H1 (cell line): Measurements from ENCODE around the gene ZNF180. TPM values are rescaled to one million over a fixed set of nuclear protein-coding genes. Genes with fewer than 3 reads are reported as not detected.

Experiments
- CTCF ChIA-PET: fragments of 300-600 bp; sonication (Branson Sonifier 250); formaldehyde crosslinking; loops from one replicate; lab custom pipeline; 2021; ENCODE audit not compliant: partially characterized antibody; lab: Charles Lee
- POLR2A ChIA-PET: fragments of 300-600 bp; sonication (Branson Sonifier 250); formaldehyde crosslinking; loops from one replicate; lab custom pipeline; 2021; ENCODE audit warnings: inconsistent platforms; ENCODE audit not compliant: partially characterized antibody; lab: Charles Lee
- DNase-seq, 2 experiments: peaks; one replicate each; pipeline versions ENCODE4 v3.0.0 to v3.0.0-alpha.2; 2010 to 2022; ENCODE audit warnings: low spot score in 2 of 2, low read depth in 1 of 2, mixed read lengths in 1 of 2
- FAIRE-seq: peaks from 2 replicates; lab custom pipeline; 2011; peaks lifted over from hg19 to GRCh38; lab: Jason Lieb, UNC
- H2AFZ ChIP-seq: 2 replicates; pipeline ENCODE4 v1.8.1; 2012; ENCODE audit warnings: low read length, inconsistent platforms
- H2AK5ac ChIP-seq: 2 replicates; pipeline ENCODE4 v1.6.1; 2013; ENCODE audit warnings: low read depth, low read length
- H2BK120ac ChIP-seq: replicated peaks from 2 replicates; pipeline ENCODE3; 2013; ENCODE audit warnings: low read depth, low read length, inconsistent platforms
- H2BK12ac ChIP-seq: 2 replicates; pipeline ENCODE4 v1.6.1; 2013; ENCODE audit warnings: low read depth, low read length
- H2BK15ac ChIP-seq: 2 replicates; pipeline ENCODE4 v1.6.1; 2013; ENCODE audit warnings: low read length
- H2BK20ac ChIP-seq: 2 replicates; pipeline ENCODE4 v1.6.1; 2013; ENCODE audit warnings: low read length
- H2BK5ac ChIP-seq: 2 replicates; pipeline ENCODE4 v1.6.1; 2013; ENCODE audit warnings: low read depth, low read length
- H3K14ac ChIP-seq: 2 replicates; pipeline ENCODE4 v1.6.1; 2013; ENCODE audit warnings: inconsistent platforms; ENCODE audit not compliant: insufficient read length
- H3K18ac ChIP-seq: 2 replicates; pipeline ENCODE4 v1.6.1; 2013; ENCODE audit warnings: low read length; ENCODE audit errors: extremely low read depth
- H3K23ac ChIP-seq: 2 replicates; pipeline ENCODE4 v1.6.1; 2013; ENCODE audit warnings: inconsistent platforms; ENCODE audit not compliant: insufficient read length
- H3K23me2 ChIP-seq: 2 replicates; pipeline ENCODE4 v1.6.1; 2013; ENCODE audit warnings: low read depth, low read length
- H3K27ac ChIP-seq: 2 replicates; pipeline ENCODE4 v1.6.1; 2011; ENCODE audit warnings: low read depth, low read length, inconsistent platforms
- H3K27me3 ChIP-seq, 4 experiments: replicated peaks in 1 of 4; 1 replicate in 1 of 4; 2 replicates in 3 of 4; pipeline versions ENCODE4 v1.6.1 to v1.8.1; 2011 to 2013; ENCODE audit warnings: low read length in 3 of 4, mild to moderate bottlenecking in 3 of 4, inconsistent platforms in 2 of 4, mixed read lengths in 2 of 4, moderate library complexity in 1 of 4; ENCODE audit not compliant: control insufficient read depth in 3 of 4, insufficient read depth in 3 of 4; ENCODE audit errors: extremely low read depth in 1 of 4
- H3K36me3 ChIP-seq, 4 experiments: 2 replicates each; pipeline versions ENCODE4 v1.6.1 to v1.8.1; 2011 to 2013; ENCODE audit warnings: mild to moderate bottlenecking in 4 of 4, low read length in 3 of 4, moderate library complexity in 2 of 4, control low read depth in 1 of 4, inconsistent platforms in 1 of 4; ENCODE audit not compliant: insufficient read depth in 4 of 4, control insufficient read depth in 2 of 4
- H3K4ac ChIP-seq: replicated peaks from 2 replicates; pipeline ENCODE3; 2013; ENCODE audit warnings: low read length, low read depth, mixed read lengths, inconsistent platforms; ENCODE audit not compliant: insufficient read length
- H3K4me1 ChIP-seq, 4 experiments: replicated peaks in 1 of 4; 1 replicate in 1 of 4; 2 replicates in 3 of 4; pipeline versions ENCODE4 v1.6.1 to v1.8.1; 2011 to 2013; ENCODE audit warnings: low read length in 3 of 4, inconsistent platforms in 2 of 4, mixed read lengths in 1 of 4; ENCODE audit not compliant: insufficient read depth in 4 of 4, control insufficient read depth in 3 of 4
- H3K4me2 ChIP-seq, 2 experiments: 2 replicates each; pipeline versions ENCODE4 v1.6.1 to v1.8.1; 2011 to 2013; ENCODE audit warnings: low read depth in 2 of 2, low read length in 2 of 2, control low read depth in 1 of 2, inconsistent platforms in 1 of 2, mild to moderate bottlenecking in 1 of 2; ENCODE audit not compliant: insufficient read depth in 1 of 2
- H3K4me3 ChIP-seq, 4 experiments: fragments of 200-600, 300-600 bp in 1 of 4; sonication (generic), shearing (Covaris generic), sonication (Bioruptor Twin) in 1 of 4; 2 replicates each; pipeline versions ENCODE4 v1.5.1 to v1.8.1; 2011 to 2016; ENCODE audit warnings: low read length in 4 of 4, low read depth in 3 of 4, control low read depth in 2 of 4, inconsistent platforms in 2 of 4, mild to moderate bottlenecking in 2 of 4, mixed read lengths in 1 of 4, moderate library complexity in 1 of 4; ENCODE audit not compliant: insufficient read depth in 2 of 4; ENCODE audit errors: extremely low read depth in 1 of 4
- H3K56ac ChIP-seq: replicated peaks from 2 replicates; pipeline ENCODE3; 2013; ENCODE audit warnings: low read depth, mild to moderate bottlenecking, mixed read lengths, low read length, inconsistent platforms; ENCODE audit not compliant: insufficient read length
- H3K79me1 ChIP-seq: 2 replicates; pipeline ENCODE4 v1.6.1; 2013; ENCODE audit warnings: low read depth, low read length, control low read depth
- H3K79me2 ChIP-seq, 2 experiments: 2 replicates each; pipeline versions ENCODE4 v1.6.1 to v1.8.1; 2012 to 2013; ENCODE audit warnings: low read length in 2 of 2, mild to moderate bottlenecking in 2 of 2, inconsistent platforms in 1 of 2; ENCODE audit not compliant: insufficient read depth in 2 of 2, control insufficient read depth in 1 of 2
- H3K9ac ChIP-seq, 4 experiments: replicated peaks in 1 of 4; 1 replicate in 1 of 4; 2 replicates in 3 of 4; pipeline versions ENCODE4 v1.6.1 to v1.8.1; 2011 to 2013; ENCODE audit warnings: low read depth in 3 of 4, low read length in 3 of 4, control low read depth in 2 of 4, mild to moderate bottlenecking in 2 of 4, moderate library complexity in 2 of 4, inconsistent platforms in 1 of 4; ENCODE audit errors: extremely low read depth in 1 of 4
- H3K9me3 ChIP-seq, 2 experiments: 2 replicates each; pipeline versions ENCODE4 v1.6.1 to v1.8.1; 2012 to 2013; ENCODE audit warnings: mild to moderate bottlenecking in 2 of 2, moderate library complexity in 2 of 2, control low read depth in 1 of 2, inconsistent platforms in 1 of 2, low read depth in 1 of 2, low read length in 1 of 2, mixed read lengths in 1 of 2; ENCODE audit not compliant: insufficient read depth in 2 of 2
- H4K20me1 ChIP-seq, 2 experiments: replicated peaks in 1 of 2; 2 replicates each; pipeline versions ENCODE3 to v1.8.1; 2011 to 2013; ENCODE audit warnings: inconsistent platforms in 2 of 2, low read length in 2 of 2, mild to moderate bottlenecking in 1 of 2; ENCODE audit not compliant: insufficient read depth in 2 of 2, control insufficient read depth in 1 of 2
- H4K5ac ChIP-seq: 2 replicates; pipeline ENCODE4 v1.6.1; 2013; ENCODE audit warnings: low read length, low read depth, mixed read lengths, inconsistent platforms; ENCODE audit not compliant: insufficient read length
- H4K8ac ChIP-seq: 2 replicates; pipeline ENCODE4 v1.8.0; 2013; ENCODE audit warnings: mild to moderate bottlenecking, moderate library complexity, low read length, inconsistent platforms; ENCODE audit not compliant: insufficient read depth; ENCODE audit errors: extremely low read depth
- H4K91ac ChIP-seq: replicated peaks from 2 replicates; pipeline ENCODE3; 2013; ENCODE audit warnings: low read length, mixed read lengths, inconsistent platforms; ENCODE audit not compliant: insufficient read length
- POU5F1 ChIP-seq: IDR thresholded peaks from 2 replicates; pipeline ENCODE4 v1.6.1; 2011; ENCODE audit warnings: low read depth, mild to moderate bottlenecking, low read length, moderate library complexity
- RXRA ChIP-seq: IDR thresholded peaks from 2 replicates; pipeline ENCODE4 v1.6.1; 2011; ENCODE audit warnings: low read depth, mild to moderate bottlenecking, low read length, moderate library complexity; ENCODE audit not compliant: insufficient read depth
- SP2 ChIP-seq: IDR thresholded peaks from 2 replicates; pipeline ENCODE4 v1.6.1; 2012; ENCODE audit warnings: mild to moderate bottlenecking, low read length, inconsistent platforms
- TBP ChIP-seq: IDR thresholded peaks from 2 replicates; pipeline ENCODE4 v1.6.1; 2011; ENCODE audit warnings: low read depth, low read length, improper control_type of control experiment
- WGBS, 2 experiments: shearing (Covaris generic) in 1 of 2; methylation state at CpG; one replicate each; pipeline versions ENCODE4 v1.1.6 to v1.1.7; 2013 to 2015; ENCODE audit warnings: low lambda C conversion rate in 2 of 2, mixed read lengths in 2 of 2, inconsistent platforms in 1 of 2, low coverage in 1 of 2, missing lambda C conversion rate in 1 of 2; ENCODE audit not compliant: insufficient replicate concordance in 2 of 2, insufficient coverage in 1 of 2, insufficient read length in 1 of 2; ENCODE audit errors: extremely low coverage in 1 of 2, missing lambda C conversion rate in 1 of 2; 5-methylcytosine and 5-hydroxymethylcytosine counted together
- polyA plus RNA-seq, 7 experiments: library from polyadenylated mRNA; depleted of rRNA in 3 of 7; stranded (reverse) in 5 of 7; unstranded in 2 of 7; fragments of >200 nt in 5 of 7; fragments of 200-250 nt in 2 of 7; gene quantifications; 1 replicate in 5 of 7; 2 replicates in 1 of 7; 4 replicates in 1 of 7; pipeline versions ENCODE4 v1.2.1 to v1.2.3, GENCODE V29; 2011 to 2013; ENCODE audit warnings: missing spikeins in 2 of 7, mixed read lengths in 2 of 7
- total RNA-seq: library from RNA; stranded (reverse); fragmentation: NEBNext Ultra II Directional; extraction: Animal tissue kit (Norgen Biotek cat#: 25700); gene quantifications from 2 replicates; pipeline ENCODE4 v1.2.1, GENCODE V29; 2021

The ZNF180 gene
- total and polyA plus RNA-seq, 2 of the 8 experiments (the other 6 are each of a cell fraction or from before 2014, with no cell fraction given): 1.3 to 8.5 TPM

DNA sequence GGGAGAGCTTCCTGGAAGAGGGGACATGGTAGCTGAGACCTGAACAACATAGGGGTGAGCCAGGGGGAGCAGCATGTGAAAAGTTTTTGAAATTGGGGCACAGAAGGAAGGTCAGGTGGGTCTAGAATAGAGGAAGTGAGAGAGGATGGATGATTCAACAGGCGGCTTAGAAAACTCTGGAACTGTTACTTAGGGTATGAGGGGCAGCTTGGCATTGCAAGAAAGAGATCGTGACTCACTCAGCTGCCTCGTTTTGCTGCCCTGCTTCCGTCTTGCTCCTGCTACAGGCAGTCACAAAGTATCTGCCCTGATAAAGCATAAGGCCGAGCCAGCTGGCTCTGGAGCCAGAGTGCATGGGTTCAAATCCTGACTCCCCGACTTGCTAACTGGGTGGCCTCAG, 30.5 kb upstream of the ZNF180 start:
- H2BK5ac ChIP-seq: no peak overlapping the region
- no peaks in the 10 kb centered on the region for H4K20me1 ChIP-seq
- H3K27me3 ChIP-seq: no peaks in the 10 kb centered on the region
- no peak overlapping the region; the same call in none of the 2 replicates for H4K8ac ChIP-seq
- no peaks in the 10 kb centered on the region for H3K36me3 ChIP-seq
- no peak overlapping the region for H2BK12ac ChIP-seq
- no peak for DNase-seq
- H2BK15ac ChIP-seq: no peak overlapping the region
- no peak overlapping the region for H4K91ac ChIP-seq
- H3K27ac ChIP-seq: no peak overlapping the region
- H2BK120ac ChIP-seq: no peak overlapping the region
- no peak overlapping the region for H4K5ac ChIP-seq
- no peaks in the 10 kb centered on the region for H3K79me1 ChIP-seq
- H2AK5ac ChIP-seq: no peak overlapping the region
- 91% methylated on average over 6 of the region's 6 CpGs; no CpG with 5 or more reads in 1 of the 2 experiments for WGBS, 2 experiments
- ChIA-PET POLR2A (no interaction called here), CTCF (interaction anchor here (1.2 to 1.4 kb wide), 2 partner anchors 21 to 27 kb away, joined by 3 to 5 read pairs; no protein-coding TSS in a partner anchor)
- H3K56ac ChIP-seq: no peak overlapping the region
- H3K4me1 ChIP-seq: no peaks in the 10 kb centered on the region
- no peak overlapping the region for H3K4me2 ChIP-seq
- peaks cover 46 to 63% of the 10 kb centered on the region in 2 experiments; a peak in 3 of 4 replicates for H3K9me3 ChIP-seq
- H3K14ac ChIP-seq: no peak overlapping the region
- no peak for FAIRE-seq
- H2BK20ac ChIP-seq: no peak overlapping the region
- no peak overlapping the region for H3K4ac ChIP-seq
- H3K4me3 ChIP-seq: no peak overlapping the region
- no peak overlapping the region for H3K18ac ChIP-seq
- H3K23ac ChIP-seq: no peak overlapping the region
- H3K9ac ChIP-seq: no peak overlapping the region
- TF ChIP-seq RXRA (no peak), POU5F1 (no peak), SP2 (no peak), TBP (no peak)
- no peak overlapping the region for H2AFZ ChIP-seq
- H3K23me2 ChIP-seq: no peaks in the 10 kb centered on the region; the same call in 1 of the 2 replicates
- H3K79me2 ChIP-seq: no peaks in the 10 kb centered on the region
